Measurements from ENCODE around the gene DCTPP1. TPM values are rescaled to one million over a fixed set of nuclear protein-coding genes. Genes with fewer than 3 reads are reported as not detected.

DCTPP1 gene
- total RNA-seq, 1 experiment from 2014 or later = 64.1 TPM

DNA sequence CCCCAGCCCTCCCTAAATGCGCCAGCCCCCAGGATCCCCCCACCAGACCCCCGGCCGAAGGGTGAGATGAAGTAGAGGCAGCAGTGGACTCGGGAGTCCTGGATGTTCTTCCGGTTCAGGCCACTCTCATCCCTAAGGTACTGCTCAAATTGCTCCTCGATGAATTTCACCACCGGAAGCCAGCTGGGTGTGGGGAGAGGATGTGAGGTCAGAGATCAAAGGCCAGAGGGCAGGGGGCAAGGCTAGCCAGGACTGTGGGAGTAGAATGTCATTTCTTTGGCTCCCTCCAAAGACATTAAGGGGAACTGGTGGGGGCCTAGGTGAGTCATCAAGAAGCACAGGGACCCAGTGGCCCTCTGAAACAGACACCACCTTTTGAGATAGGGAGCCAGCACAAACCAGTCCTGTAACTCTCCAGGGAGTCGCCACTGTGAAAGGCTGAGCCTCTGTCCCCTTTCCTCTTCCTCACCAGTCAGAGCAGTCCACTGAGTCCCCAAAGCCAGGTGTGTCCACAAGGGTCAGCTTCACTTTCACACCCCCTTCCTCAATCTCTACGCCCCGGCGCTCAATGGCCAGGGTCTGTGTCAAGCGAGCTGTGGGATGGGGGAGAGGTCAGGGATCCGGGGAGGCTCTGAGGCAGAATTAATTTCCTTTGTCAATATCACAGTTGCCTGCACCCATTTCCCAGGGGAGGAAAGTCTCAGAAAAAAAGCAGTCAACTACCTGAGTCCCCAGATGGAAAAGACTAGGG is 48.4 kb downstream of the DCTPP1 start:
- H3K36me3 ChIP-seq (ENCODE audit: low read depth, low read length) = no peaks in the 10 kb centered on the region
- no peak overlapping the region for H3K9ac ChIP-seq (ENCODE audit: low read length)
- H3K4me1 ChIP-seq (ENCODE audit: insufficient read depth, low read length) = peaks cover 5% of the 10 kb centered on the region; the same call in 1 of the 2 replicates
- DNase-seq (no peak), ATAC-seq (no peak)
- no peak overlapping the region for H3K4me3 ChIP-seq (ENCODE audit: low read length)
- H3K9me2 ChIP-seq (replicated peaks; ENCODE audit: low read length) = no peaks in the 10 kb centered on the region
- H3K9me3 ChIP-seq (ENCODE audit: low read length) = no peaks in the 10 kb centered on the region
- no peak for TF ChIP-seq EZH2 (IDR thresholded peaks at IDR 0.05; ENCODE audit: low read length, unreplicated experiment)
- TF ChIP-seq, protein P1, sequence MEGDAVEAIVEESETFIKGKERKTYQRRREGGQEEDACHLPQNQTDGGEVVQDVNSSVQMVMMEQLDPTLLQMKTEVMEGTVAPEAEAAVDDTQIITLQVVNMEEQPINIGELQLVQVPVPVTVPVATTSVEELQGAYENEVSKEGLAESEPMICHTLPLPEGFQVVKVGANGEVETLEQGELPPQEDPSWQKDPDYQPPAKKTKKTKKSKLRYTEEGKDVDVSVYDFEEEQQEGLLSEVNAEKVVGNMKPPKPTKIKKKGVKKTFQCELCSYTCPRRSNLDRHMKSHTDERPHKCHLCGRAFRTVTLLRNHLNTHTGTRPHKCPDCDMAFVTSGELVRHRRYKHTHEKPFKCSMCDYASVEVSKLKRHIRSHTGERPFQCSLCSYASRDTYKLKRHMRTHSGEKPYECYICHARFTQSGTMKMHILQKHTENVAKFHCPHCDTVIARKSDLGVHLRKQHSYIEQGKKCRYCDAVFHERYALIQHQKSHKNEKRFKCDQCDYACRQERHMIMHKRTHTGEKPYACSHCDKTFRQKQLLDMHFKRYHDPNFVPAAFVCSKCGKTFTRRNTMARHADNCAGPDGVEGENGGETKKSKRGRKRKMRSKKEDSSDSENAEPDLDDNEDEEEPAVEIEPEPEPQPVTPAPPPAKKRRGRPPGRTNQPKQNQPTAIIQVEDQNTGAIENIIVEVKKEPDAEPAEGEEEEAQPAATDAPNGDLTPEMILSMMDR (conservative IDR thresholded peaks at IDR 0.05; ENCODE audit: low read depth, low read length) = no peak
- TF ChIP-seq EZH2phosphoT487 (IDR thresholded peaks at IDR 0.05; ENCODE audit: borderline replicate concordance, low read length) = no peak
- H3F3A ChIP-seq (ENCODE audit: low read length, unreplicated experiment) = no peaks in the 10 kb centered on the region
- no peaks in the 10 kb centered on the region for H3K27me3 ChIP-seq (ENCODE audit: low read length)
- no TSS peak for BruUV-seq (replicated peaks)
- ChIA-PET POLR2A (ENCODE audit: unreplicated experiment) (no interaction called here), CTCF (no interaction called here)
- no peak overlapping the region for H2AFZ ChIP-seq (ENCODE audit: low read length)
- no peaks in the 10 kb centered on the region for H4K20me1 ChIP-seq (ENCODE audit: low read length)
- intact Hi-C loops (cut with micrococcal nuclease) = no loop called here
- H3K27ac ChIP-seq (ENCODE audit: low read length) = no peak overlapping the region
- H3K4me2 ChIP-seq (ENCODE audit: low read length) = no peak overlapping the region
- no peaks in the 10 kb centered on the region for H3K79me2 ChIP-seq (ENCODE audit: low read length)

DNA sequence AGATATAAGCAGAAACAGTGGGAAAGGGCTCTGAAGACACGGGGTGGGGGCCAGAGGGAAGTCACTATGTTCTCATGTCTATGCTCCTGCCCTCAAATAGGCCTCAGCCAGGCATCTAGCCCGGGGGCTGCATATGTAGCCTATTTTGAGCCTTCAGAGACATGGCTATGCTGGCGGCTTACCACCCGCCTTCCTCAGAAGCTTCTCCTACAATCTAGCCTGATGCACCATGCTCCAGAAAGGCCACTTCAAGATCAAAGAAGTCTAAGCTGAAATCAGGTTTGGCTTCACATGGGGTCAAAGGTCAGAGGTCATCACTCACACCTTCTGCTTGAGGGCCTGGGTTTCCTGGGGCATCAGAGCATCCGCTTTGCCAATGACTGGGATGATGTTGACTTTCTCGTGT is 49.0 kb downstream of the DCTPP1 start:
- Histone ChIP-seq H3K4me3 (ENCODE audit: low read length) (no peak overlapping the region), H3K9me2 (replicated peaks; ENCODE audit: low read length) (no peaks in the 10 kb centered on the region), H4K20me1 (ENCODE audit: low read length) (no peaks in the 10 kb centered on the region), H3K9me3 (ENCODE audit: low read length) (no peaks in the 10 kb centered on the region), H2AFZ (ENCODE audit: low read length) (no peak overlapping the region), H3K4me1 (ENCODE audit: insufficient read depth, low read length) (peaks cover 5% of the 10 kb centered on the region; the same call in 1 of the 2 replicates), H3K27me3 (ENCODE audit: low read length) (no peaks in the 10 kb centered on the region), H3F3A (ENCODE audit: low read length, unreplicated experiment) (no peaks in the 10 kb centered on the region), H3K36me3 (ENCODE audit: low read depth, low read length) (no peaks in the 10 kb centered on the region), H3K9ac (ENCODE audit: low read length) (no peak overlapping the region), H3K4me2 (ENCODE audit: low read length) (no peak overlapping the region), H3K79me2 (ENCODE audit: low read length) (no peaks in the 10 kb centered on the region), H3K27ac (ENCODE audit: low read length) (no peak overlapping the region)
- POLR2A ChIA-PET (ENCODE audit: unreplicated experiment) = no interaction called here
- TF ChIP-seq EZH2phosphoT487 (IDR thresholded peaks at IDR 0.05; ENCODE audit: borderline replicate concordance, low read length) (no peak), EZH2 (IDR thresholded peaks at IDR 0.05; ENCODE audit: low read length, unreplicated experiment) (no peak)
- TF ChIP-seq, protein P1 (conservative IDR thresholded peaks at IDR 0.05; ENCODE audit: low read depth, low read length) = no peak
- no TSS peak for BruUV-seq (replicated peaks)
- DNase-seq = no peak
- intact Hi-C loops (cut with micrococcal nuclease) = no loop called here
- CTCF ChIA-PET = no interaction called here
- no peak for ATAC-seq

DNA sequence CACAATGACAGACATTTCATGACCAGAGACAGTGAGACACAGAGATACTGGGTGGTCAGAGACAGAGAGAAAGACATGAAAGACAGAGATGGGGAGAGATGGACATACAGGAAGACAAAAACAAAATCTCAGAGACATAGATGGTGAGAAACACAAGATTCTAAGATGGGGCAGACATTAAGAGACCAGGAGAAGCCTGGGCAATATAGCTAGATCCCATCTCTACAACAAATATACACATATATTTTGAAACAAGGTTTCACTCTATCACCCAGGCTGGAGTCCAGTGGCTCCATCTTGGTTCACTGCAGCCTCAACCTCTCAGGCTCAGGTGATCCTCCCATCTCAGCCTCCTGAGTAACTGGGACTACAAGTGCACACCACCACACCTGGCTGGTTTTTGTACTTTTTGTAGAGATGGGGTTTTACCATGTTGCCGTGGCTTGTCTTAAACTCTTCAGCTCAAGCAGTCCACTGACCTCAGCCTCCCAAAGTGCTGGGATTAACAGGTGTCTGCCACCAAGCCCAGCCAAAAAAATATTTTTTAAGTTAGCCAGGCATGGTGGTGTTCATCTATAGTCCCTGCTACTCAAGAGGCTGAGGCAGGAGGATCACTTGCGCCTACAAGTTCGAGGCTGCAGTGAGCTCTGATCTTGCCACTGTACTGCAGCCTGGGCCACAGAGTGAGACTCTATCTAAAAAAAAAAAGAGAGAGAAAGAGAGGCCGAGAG is 49.6 kb downstream of the DCTPP1 start:
- Histone ChIP-seq H2AFZ (ENCODE audit: low read length) (no peak overlapping the region), H3K79me2 (ENCODE audit: low read length) (no peaks in the 10 kb centered on the region), H3K9me2 (replicated peaks; ENCODE audit: low read length) (no peaks in the 10 kb centered on the region), H3K4me2 (ENCODE audit: low read length) (no peak overlapping the region), H3K9me3 (ENCODE audit: low read length) (no peaks in the 10 kb centered on the region), H3K4me1 (ENCODE audit: insufficient read depth, low read length) (peaks cover 5% of the 10 kb centered on the region; the same call in 1 of the 2 replicates), H3F3A (ENCODE audit: low read length, unreplicated experiment) (no peaks in the 10 kb centered on the region), H3K4me3 (ENCODE audit: low read length) (no peak overlapping the region), H3K9ac (ENCODE audit: low read length) (no peak overlapping the region), H4K20me1 (ENCODE audit: low read length) (no peaks in the 10 kb centered on the region), H3K36me3 (ENCODE audit: low read depth, low read length) (no peaks in the 10 kb centered on the region), H3K27ac (ENCODE audit: low read length) (no peak overlapping the region), H3K27me3 (ENCODE audit: low read length) (no peaks in the 10 kb centered on the region)
- CTCF ChIA-PET = no interaction called here
- no peak for TF ChIP-seq EZH2phosphoT487 (IDR thresholded peaks at IDR 0.05; ENCODE audit: borderline replicate concordance, low read length)
- TF ChIP-seq, protein P1 (conservative IDR thresholded peaks at IDR 0.05; ENCODE audit: low read depth, low read length) = no peak
- DNase-seq (no peak), ATAC-seq (no peak)
- TSS peak; percentile 36 for BruUV-seq (replicated peaks)
- intact Hi-C loops (cut with micrococcal nuclease) = no loop called here
- POLR2A ChIA-PET (ENCODE audit: unreplicated experiment) = no interaction called here
